Osteocyte (in vitro differentiated cells): ENCODE results near the gene SV2B. TPM values are rescaled to one million over a fixed set of nuclear protein-coding genes. Genes with fewer than 3 reads are reported as not detected.

Experiments used
- DNase-seq: peaks from one replicate; pipeline ENCODE4 v3.0.0; 2021; ENCODE audit warnings: mixed read lengths; ENCODE audit not compliant: unreplicated experiment; ENCODE audit errors: extremely low spot score
- H3K27ac Mint-ChIP-seq: one replicate; pipeline ENCODE4 v1.8.0; 2021; ENCODE audit warnings: mild to moderate bottlenecking, mixed read lengths; ENCODE audit not compliant: unreplicated experiment
- H3K27me3 Mint-ChIP-seq: one replicate; pipeline ENCODE4 v1.8.0; 2021; ENCODE audit warnings: mixed read lengths; ENCODE audit not compliant: unreplicated experiment
- H3K36me3 Mint-ChIP-seq: one replicate; pipeline ENCODE4 v1.8.0; 2021; ENCODE audit warnings: mixed read lengths; ENCODE audit not compliant: unreplicated experiment
- H3K4me1 Mint-ChIP-seq: one replicate; pipeline ENCODE4 v1.8.0; 2021; ENCODE audit warnings: mixed read lengths; ENCODE audit not compliant: unreplicated experiment
- H3K4me3 Mint-ChIP-seq: one replicate; pipeline ENCODE4 v1.8.0; 2021; ENCODE audit warnings: mild to moderate bottlenecking, moderate library complexity, mixed read lengths; ENCODE audit not compliant: unreplicated experiment
- H3K9me3 Mint-ChIP-seq: one replicate; pipeline ENCODE4 v1.8.0; 2021; ENCODE audit warnings: mixed read lengths; ENCODE audit not compliant: unreplicated experiment
- CTCF ChIP-seq: fragments of 200-600 bp; sonication (generic); IDR thresholded peaks from 2 replicates; pipeline ENCODE4 v1.5.0; 2021; ENCODE audit warnings: antibody characterized with exemption, mild to moderate bottlenecking, moderate library complexity
- total RNA-seq: library from RNA; stranded (reverse); gene quantifications from 2 replicates; pipeline ENCODE4 v1.2.1, GENCODE V29; 2021

The SV2B gene
- total RNA-seq, 1 donor from 2014 or later, result not detected

- DNase-seq, result no peak
- no peaks in the 10 kb centered on the region for H3K27me3 Mint-ChIP-seq
- H3K36me3 Mint-ChIP-seq, result no peaks in the 10 kb centered on the region
- H3K9me3 Mint-ChIP-seq, result no peaks in the 10 kb centered on the region
- TF ChIP-seq CTCF, result no peak
- H3K27ac Mint-ChIP-seq, result no peak overlapping the region
- H3K4me3 Mint-ChIP-seq, result no peak overlapping the region
- no peaks in the 10 kb centered on the region for H3K4me1 Mint-ChIP-seq
Observed at GRCh38 chr15:91158415-91159394, 58.6 kb downstream of the SV2B start.

- H3K4me1 Mint-ChIP-seq, result no peaks in the 10 kb centered on the region
- H3K36me3 Mint-ChIP-seq, result no peaks in the 10 kb centered on the region
- no peaks in the 10 kb centered on the region for H3K27me3 Mint-ChIP-seq
- no peak for DNase-seq
- H3K9me3 Mint-ChIP-seq, result peaks cover 26% of the 10 kb centered on the region
- H3K27ac Mint-ChIP-seq, result no peak overlapping the region
- H3K4me3 Mint-ChIP-seq, result no peak overlapping the region
- no peak for TF ChIP-seq CTCF
Observed at GRCh38 chr15:91165850-91166249, 65.8 kb downstream of the SV2B start.

GRCh38 chr15:91168457-91168856 is 68.4 kb downstream of the SV2B start:
- no peak for DNase-seq
- no peak for TF ChIP-seq CTCF
- Mint-ChIP-seq H3K27me3 (no peaks in the 10 kb centered on the region), H3K9me3 (peaks cover 26% of the 10 kb centered on the region), H3K4me1 (no peaks in the 10 kb centered on the region), H3K36me3 (no peaks in the 10 kb centered on the region), H3K4me3 (no peak overlapping the region), H3K27ac (no peak overlapping the region)

GRCh38 chr15:91171334-91171733 is 71.3 kb downstream of the SV2B start:
- no peak overlapping the region for H3K27ac Mint-ChIP-seq
- H3K27me3 Mint-ChIP-seq, result no peaks in the 10 kb centered on the region
- no peaks in the 10 kb centered on the region for H3K4me1 Mint-ChIP-seq
- no peak overlapping the region for H3K4me3 Mint-ChIP-seq
- DNase-seq, result no peak
- peaks cover 12% of the 10 kb centered on the region for H3K9me3 Mint-ChIP-seq
- TF ChIP-seq CTCF, result no peak
- H3K36me3 Mint-ChIP-seq, result no peaks in the 10 kb centered on the region

- H3K27ac Mint-ChIP-seq, result no peak overlapping the region
- no peak for DNase-seq
- H3K9me3 Mint-ChIP-seq, result no peaks in the 10 kb centered on the region
- H3K36me3 Mint-ChIP-seq, result no peaks in the 10 kb centered on the region
- no peaks in the 10 kb centered on the region for H3K27me3 Mint-ChIP-seq
- H3K4me1 Mint-ChIP-seq, result no peaks in the 10 kb centered on the region
- TF ChIP-seq CTCF, result no peak
- no peak overlapping the region for H3K4me3 Mint-ChIP-seq
Observed at GRCh38 chr15:91182101-91182500, 82.0 kb downstream of the SV2B start.
